NCI-H524 (cell line): ENCODE measurements around the gene RAD51D.
A peak's percentile ranks its signal among the peaks of the same experiment; 100 is the strongest.
"Not testable (repeated sequence)": the region's sequence is repeated elsewhere in the genome, so short reads cannot be mapped to it uniquely, and the experiment has no call there.

Experiments
- DNase-seq, 2 experiments: peaks; one replicate each; lab custom pipeline; 2025; lab: John Stamatoyannopoulos, UW

RAD51D gene

DNA sequence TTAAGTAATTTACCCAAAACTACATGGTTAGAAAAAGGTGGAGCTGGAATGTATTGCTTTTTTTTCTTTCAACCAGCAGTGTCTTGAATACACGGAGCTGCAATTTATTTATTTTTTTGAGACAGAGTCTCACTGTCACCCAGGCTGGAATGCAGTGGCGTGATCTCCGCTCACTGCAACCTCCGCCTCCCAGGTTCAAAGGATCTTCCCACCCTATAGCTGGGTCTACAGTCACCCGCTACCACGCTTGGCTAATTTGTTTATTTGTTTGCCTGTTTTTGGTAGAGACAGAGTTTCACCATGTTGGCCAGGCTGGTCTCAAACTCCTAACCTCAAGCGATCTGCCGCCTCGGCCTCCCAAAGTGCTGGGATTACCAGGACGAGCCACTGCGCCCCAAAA is 29.0 kb downstream of the RAD51D start:
- DNase-seq: not testable (repeated sequence)

DNA sequence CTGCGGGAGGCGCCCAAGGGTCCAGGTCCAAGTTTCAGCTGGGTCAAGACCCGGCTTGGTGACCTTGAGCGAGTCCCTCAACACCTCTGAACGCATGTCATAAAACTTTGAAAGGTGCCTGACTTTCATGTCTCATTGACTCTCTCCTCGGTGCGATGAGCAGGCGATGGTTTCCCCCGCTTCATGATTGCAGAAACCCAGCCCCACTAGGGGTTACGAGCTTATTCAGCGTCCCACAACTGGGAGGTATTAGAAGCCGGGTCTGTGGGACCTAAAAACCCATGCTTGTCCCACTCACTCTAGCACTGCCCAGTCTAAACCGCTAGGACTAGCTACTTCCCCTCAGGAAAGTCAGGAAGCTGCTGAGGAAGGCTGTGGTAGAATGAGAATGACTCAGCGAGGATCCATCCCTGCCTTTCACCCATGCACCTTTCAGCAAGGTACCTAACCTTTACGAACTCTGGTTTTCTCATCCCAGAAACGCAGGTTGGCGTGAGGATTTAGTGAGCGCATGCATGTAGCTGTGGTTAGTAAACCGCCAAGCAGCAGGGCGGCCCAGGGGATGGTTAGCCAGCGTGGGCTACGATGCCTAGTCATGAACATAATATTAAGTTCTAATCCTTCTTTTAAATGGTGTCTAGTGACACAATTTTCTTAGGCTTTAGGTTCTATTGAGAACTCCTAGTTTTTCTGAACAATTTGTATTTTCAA is 29.9 kb downstream of the RAD51D start:
- no peak for DNase-seq

- DNase-seq: peak; percentile 36 to 70
Measured at GRCh38 chr17:35088881-35089585, 30.6 kb downstream of the RAD51D start.

DNA sequence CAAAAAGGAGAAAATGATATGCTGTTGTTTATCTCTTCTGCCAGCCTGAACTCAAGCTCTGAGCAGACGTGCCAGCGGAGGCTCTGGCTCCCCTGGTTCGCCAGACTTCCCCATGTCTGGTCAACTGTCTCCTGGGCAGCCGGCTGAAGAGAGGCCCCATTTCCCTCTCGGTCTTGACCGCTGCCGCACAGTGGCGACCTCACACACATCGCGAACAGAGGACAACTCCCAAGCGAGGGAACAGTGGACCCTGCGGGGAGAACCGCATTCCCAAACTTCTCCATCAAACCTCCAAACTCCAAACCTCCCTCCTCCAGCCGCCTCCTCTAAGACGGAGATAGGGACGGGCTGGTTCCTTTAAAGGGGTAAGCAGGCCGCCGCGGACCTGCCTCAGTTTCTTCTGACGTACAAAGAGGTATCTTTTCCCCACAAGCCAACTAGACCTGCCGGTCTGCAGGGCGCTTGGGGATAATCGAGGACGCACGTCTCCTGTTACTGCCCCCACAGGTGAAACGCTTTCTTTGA is 31.2 kb downstream of the RAD51D start:
- DNase-seq: peak in 1 of 2 experiments; percentile 23

DNA sequence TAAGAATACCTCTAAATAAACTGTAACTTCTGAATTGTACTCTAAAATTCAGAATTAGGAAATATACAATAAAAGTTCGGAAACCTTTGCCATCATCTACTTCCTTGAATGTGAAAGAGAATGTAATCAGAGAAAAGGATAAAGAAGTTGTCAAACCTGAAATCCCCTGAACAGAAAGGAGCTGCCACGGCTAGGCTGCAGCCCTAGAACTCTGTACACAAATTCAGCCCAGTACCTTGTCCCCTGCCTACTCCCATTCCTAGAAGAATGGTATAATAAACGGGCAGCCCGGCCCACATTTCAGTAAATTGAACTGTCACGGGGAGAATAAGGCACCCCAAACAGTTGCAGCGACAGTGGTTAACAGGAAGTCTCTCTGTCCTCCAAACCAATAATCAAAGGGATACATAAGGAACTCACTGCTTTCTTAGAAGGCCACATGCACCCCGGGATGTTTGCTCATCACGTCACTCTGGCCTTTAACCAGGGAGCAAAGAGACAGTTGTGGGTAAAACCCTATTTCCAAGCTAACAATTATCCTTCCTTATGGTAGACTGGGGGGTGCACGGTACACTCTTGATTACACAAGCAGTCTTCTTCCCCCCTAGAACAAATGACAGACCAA is 31.8 kb downstream of the RAD51D start:
- no peak for DNase-seq

DNA sequence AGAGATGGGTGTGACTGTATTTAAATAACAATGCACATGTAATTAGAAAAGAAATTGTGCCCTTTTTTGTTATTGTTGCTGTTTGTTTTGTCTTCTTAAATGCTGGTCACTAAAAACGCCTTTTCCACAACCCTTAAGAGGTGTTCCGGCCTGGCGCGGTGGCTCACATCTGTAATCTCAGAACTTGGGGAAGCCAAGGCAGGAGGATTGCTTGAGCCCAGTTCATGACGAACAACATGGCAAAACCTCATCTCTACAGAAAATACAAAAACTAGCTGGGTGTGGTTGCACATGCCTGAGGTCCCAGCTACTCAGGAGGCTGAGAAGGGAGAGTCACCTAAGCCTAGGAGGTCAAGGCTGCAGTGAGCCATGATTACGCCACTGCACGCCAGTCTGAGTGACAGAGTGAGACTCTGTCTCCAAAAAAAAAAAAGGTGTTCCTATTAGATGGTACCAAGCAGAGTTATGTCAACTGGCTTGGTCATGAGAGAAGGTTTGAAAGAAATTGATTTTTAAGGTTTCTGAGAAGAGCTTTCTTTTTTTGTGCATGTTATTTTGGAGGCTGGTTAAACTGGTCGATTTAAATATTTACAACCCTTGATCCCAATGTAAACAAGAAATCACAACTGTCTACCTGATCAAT is 32.6 kb downstream of the RAD51D start:
- DNase-seq: no peak

DNA sequence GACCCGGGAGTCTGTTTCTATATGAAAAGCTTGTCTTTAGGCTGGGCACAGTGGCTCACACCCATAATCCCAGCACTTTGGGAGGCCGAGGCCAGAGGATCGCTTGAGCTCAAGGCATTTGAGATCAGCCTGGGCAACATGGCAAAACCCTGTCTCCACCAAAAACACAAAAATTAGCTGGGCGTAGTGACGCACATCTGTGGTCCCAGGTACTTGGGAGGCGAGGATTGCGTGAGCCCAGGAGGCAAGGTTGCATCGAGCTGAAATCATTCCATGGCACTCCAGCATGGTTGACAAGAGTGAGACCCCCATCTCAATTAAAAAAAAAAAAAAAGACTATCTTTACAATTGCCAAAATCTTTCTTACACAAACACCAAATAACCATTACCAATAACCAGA is 33.5 kb downstream of the RAD51D start:
- no peak for DNase-seq

DNA sequence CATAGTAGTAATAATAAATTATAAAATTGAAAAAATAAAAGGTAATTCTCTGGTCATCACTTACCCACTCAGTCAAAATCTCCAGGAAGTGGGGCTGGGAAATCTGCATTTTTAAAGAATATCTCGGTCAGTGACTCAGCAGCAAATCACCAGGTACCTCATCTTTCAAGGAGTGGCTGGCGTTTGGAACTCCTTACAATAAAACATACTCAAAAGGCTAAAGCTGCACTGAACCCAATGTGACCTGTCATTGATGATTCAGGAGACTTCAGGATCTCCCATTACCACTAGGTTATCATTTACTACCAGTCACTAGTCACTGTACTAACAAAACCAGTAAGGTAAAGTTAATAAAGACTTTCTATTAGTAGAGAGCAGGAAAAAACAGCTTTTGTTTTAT is 34.7 kb downstream of the RAD51D start:
- no peak for DNase-seq

DNA sequence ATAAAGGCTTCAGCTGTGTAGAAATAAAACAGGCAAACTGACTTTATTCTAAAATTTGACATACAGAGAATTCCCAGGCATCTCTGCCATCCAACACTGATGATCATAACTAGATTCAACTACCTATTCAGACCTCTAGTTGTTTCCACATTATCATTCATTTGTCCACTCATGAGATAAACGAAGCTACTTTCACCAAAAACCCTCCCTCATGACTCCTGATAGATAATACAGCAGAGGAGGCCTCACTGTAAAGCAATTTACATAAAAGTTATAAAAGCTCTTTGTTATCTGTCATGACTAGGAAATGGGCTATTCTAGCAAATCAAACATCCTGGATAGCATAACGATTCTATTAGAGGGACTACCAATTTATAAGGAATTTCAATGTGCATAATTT is 36.6 kb downstream of the RAD51D start:
- DNase-seq: no peak

GRCh38 chr17:35082073-35082657 is 37.5 kb downstream of the RAD51D start:
- peak; percentile 14 to 75 for DNase-seq

DNA sequence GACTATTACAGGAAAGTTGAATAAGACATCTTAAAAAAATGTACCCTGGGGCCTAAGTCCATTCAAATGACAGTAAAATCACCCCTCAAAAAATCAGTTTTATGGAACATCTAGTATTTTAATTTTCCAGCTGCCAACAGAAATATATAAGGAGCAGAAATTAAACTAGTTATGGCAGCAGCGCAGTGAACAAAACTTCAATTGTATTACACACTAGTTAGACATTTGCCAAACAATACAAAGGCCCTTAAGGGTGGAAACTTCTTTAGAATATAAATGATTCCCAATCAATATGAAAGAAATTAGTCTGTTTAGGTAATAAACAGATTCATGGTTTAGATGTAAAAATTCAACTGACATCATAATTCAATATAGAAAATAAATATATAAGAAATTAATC is 38.0 kb downstream of the RAD51D start:
- DNase-seq: no peak

DNA sequence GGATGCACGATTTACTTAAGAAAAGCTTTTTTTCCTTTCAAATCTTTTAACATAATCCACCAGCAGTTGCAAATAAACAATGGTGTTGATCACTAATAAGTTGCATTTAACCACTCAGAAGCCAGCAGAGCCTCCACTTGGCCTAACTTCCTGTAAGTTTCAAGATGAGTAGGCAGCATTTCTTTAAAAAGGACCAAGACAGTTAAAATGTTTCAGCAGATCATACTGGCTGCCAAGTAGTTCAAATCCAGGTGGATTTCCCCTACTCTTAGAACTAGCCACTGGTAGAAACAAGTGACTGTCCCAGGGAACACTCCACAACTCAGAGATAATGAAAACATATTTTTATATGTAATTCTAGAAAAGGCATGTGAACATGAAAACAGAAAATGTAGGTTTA is 39.1 kb downstream of the RAD51D start:
- DNase-seq: no peak

- no peak for DNase-seq
Measured at GRCh38 chr17:35079547-35080423, 39.9 kb downstream of the RAD51D start.

- DNase-seq: no peak
Measured at GRCh38 chr17:35076874-35077273, 42.8 kb downstream of the RAD51D start.

- no peak for DNase-seq
Measured at GRCh38 chr17:35074711-35075707, 44.7 kb downstream of the RAD51D start.

DNA sequence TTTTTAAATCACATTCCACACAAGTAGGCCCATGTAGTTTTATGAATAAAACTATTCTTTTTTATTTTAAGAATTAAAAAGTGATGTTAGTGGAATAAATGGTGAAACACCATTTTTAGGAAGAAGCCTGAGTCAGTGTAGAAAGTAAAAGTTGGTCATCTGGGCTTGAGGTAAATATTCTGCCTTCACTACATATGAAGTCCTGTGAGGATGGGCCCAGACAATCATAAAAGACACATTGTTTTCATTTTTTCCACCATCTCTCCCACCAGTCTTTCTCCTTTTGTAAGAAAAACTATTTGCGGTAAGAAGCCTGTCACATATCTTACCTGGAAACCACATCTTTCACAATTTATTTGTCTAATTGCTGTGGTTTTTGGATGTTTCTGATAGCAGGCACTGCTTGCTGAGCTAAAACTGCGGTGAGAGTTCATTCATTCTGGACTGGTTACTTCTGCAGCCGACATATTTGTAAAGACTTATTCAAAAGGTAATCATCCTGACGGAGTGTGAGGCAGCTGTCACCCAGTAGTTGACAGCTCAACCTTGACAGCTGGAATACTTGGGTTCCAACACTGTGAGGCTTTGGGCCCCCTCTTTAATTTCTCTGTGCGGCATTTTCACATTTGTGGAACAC is 45.6 kb downstream of the RAD51D start:
- no peak for DNase-seq

- no peak for DNase-seq
Measured at GRCh38 chr17:35073183-35073790, 46.4 kb downstream of the RAD51D start.

GRCh38 chr17:35069311-35069710 is 50.3 kb downstream of the RAD51D start:
- no peak for DNase-seq

GRCh38 chr17:35068249-35068648 is 51.4 kb downstream of the RAD51D start:
- no peak for DNase-seq
